ENCODE results near the gene SUPT3H. TPM values are rescaled to one million over a fixed set of nuclear protein-coding genes. Genes with fewer than 3 reads are reported as not detected.
A peak's percentile ranks its signal among the peaks of the same experiment; 100 is the strongest.
"Not testable (repeated sequence)": the region's sequence is repeated elsewhere in the genome, so short reads cannot be mapped to it uniquely, and the experiment has no call there.

SUPT3H gene
- total RNA-seq, 2 donors from 2014 or later = 5.3 to 9.6 TPM

DNA sequence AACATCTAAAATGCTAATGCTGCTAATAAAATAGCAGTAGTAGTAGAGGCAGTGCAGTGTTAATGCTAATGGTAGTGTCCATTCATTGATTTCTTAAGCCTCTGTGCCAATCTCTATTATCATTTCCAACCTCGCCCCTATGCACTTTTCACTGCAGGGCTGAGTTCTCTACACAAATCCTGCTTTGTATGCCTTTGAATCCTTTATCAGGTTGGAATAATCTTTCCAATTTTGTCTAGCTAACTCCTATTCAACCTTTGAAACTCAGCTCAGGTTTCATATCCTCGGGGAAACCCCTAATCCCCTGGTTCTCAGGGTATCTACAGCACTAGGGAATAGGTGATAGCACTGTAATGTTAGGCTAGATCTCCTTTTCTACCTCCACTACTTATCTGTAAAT is 333.6 kb downstream of the SUPT3H start:
- no peaks in the 10 kb centered on the region for H3K27me3 Mint-ChIP-seq
- peaks cover 2 to 3% of the 10 kb centered on the region in 2 donors for H3K4me1 Mint-ChIP-seq (ENCODE audit: low read depth in 2 of 2)
- H3K4me3 Mint-ChIP-seq = no peak overlapping the region
- DNase-seq (ENCODE audit: low spot score) (no peak), ATAC-seq (no peak)
- H3K27ac Mint-ChIP-seq = no peak overlapping the region
- no peaks in the 10 kb centered on the region for H3K36me3 Mint-ChIP-seq
- H3K9me3 Mint-ChIP-seq = no peaks in the 10 kb centered on the region

DNA sequence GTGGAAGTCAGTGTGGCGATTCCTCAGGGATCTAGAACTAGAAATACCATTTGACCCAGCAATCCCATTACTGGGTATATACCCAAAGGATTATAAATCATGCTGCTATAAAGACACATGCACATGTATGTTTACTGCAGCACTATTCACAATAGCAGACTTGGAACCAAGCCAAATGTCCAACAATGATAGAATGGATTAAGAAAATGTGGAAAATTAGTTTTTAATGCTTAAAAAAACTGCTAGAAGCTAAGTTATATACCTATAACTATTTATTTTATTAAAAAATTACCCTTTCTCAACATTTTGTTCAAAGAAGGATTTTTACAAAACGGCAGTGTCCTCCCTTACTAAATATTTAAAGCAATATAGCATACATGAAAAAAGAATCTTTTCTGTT is 335.1 kb downstream of the SUPT3H start:
- not testable (repeated sequence) for H3K36me3 Mint-ChIP-seq; DNase-seq (ENCODE audit: low spot score); H3K9me3 Mint-ChIP-seq; H3K27me3 Mint-ChIP-seq; ATAC-seq; H3K27ac Mint-ChIP-seq; H3K4me1 Mint-ChIP-seq (ENCODE audit: low read depth in 2 of 2); H3K4me3 Mint-ChIP-seq

DNA sequence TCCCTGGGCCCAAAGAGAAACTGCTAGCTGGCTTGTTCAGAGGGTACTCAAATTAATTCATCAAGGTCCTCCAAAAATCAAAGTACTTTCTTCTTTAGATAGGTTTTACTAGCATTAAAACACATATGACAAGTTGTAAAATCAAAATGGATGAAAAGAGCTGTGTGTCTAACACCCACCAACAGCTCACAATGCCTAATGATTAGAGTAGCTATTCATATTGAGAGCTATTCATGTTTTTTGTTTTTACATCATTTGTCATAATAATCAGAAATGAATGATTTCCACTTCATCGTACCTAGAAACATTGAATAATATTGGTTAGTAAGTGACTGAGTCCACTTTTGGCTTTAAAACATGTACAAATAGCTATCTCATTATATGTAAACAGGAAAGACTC is 339.5 kb downstream of the SUPT3H start:
- Mint-ChIP-seq H3K36me3 (no peaks in the 10 kb centered on the region), H3K4me3 (no peak overlapping the region), H3K9me3 (no peaks in the 10 kb centered on the region), H3K27me3 (no peaks in the 10 kb centered on the region), H3K4me1 (ENCODE audit: low read depth in 2 of 2) (no peaks in the 10 kb centered on the region), H3K27ac (no peak overlapping the region)
- no peak for ATAC-seq
- DNase-seq (ENCODE audit: low spot score) = no peak

DNA sequence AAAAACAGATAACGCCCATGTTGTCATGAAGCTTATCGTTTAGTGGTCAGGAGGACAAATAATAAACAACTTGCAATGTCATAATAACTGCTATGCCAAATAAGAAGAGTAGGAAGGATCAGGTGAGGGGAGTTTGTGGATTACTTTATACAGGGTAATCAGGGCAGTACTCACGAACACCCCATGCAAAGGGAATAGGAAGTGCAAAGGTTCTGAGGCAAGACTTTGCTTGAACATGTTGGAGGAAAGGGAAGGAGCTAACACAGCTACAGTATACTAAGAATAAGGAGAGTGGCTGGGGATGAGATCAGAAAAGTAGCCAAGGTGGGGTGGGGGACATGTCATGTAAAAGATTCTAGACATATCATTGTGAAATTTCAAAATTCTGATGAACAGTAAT is 341.6 kb downstream of the SUPT3H start:
- no peaks in the 10 kb centered on the region for H3K27me3 Mint-ChIP-seq
- H3K9me3 Mint-ChIP-seq = no peaks in the 10 kb centered on the region
- ATAC-seq (no peak), DNase-seq (ENCODE audit: low spot score) (no peak)
- H3K4me3 Mint-ChIP-seq = no peak overlapping the region
- H3K4me1 Mint-ChIP-seq (ENCODE audit: low read depth in 2 of 2) = peaks cover 0 to 5% of the 10 kb centered on the region in 2 donors
- no peak overlapping the region for H3K27ac Mint-ChIP-seq
- no peaks in the 10 kb centered on the region for H3K36me3 Mint-ChIP-seq

DNA sequence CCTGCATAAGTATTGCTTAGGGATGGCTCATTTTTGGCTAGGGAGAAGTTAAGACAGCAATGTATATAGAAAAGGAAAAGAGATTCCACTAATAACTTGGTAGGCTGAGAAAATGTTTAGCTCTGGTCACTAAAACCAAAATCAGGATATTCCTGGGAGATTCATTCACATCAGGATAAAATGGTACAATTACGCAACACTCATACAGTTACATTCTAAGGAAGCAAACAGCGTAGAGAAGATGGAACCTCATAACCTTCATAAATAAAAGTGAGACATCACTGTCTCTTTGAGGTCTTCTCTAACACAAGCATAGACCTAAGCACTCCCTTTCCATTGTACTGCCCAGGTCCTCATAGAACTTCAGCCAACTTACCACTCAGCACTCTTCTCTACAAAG is 345.3 kb downstream of the SUPT3H start:
- Mint-ChIP-seq H3K9me3 (no peaks in the 10 kb centered on the region), H3K4me3 (no peak overlapping the region), H3K36me3 (peaks cover 1% of the 10 kb centered on the region), H3K27ac (no peak overlapping the region), H3K4me1 (ENCODE audit: low read depth in 2 of 2) (peaks cover 0 to 5% of the 10 kb centered on the region in 2 donors), H3K27me3 (no peaks in the 10 kb centered on the region)
- no peak for DNase-seq (ENCODE audit: low spot score)
- no peak for ATAC-seq

DNA sequence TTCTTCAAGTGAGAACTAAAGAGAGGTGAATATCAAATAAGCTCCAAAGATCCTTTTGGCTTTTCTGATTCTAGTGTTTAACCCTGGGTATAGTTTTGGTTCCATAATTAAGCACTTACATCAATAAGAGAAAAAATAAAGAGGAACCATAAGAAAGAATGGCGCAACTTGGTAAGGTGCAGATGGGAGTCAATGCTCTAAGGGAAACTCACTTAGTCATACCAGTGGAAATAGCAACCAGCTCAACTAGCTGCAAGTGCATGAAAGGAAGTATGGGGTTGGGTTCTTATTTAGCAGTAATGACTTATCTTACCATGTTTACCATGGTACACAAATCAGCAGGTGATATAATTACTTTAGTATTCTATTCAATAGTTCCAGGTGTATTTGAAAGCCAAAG is 346.1 kb downstream of the SUPT3H start:
- ATAC-seq (no peak), DNase-seq (ENCODE audit: low spot score) (no peak)
- no peaks in the 10 kb centered on the region for H3K27me3 Mint-ChIP-seq
- H3K36me3 Mint-ChIP-seq = peaks cover 7% of the 10 kb centered on the region
- no peak overlapping the region for H3K27ac Mint-ChIP-seq
- H3K4me1 Mint-ChIP-seq (ENCODE audit: low read depth in 2 of 2) = peaks cover 0 to 5% of the 10 kb centered on the region in 2 donors
- no peaks in the 10 kb centered on the region for H3K9me3 Mint-ChIP-seq
- no peak overlapping the region for H3K4me3 Mint-ChIP-seq

DNA sequence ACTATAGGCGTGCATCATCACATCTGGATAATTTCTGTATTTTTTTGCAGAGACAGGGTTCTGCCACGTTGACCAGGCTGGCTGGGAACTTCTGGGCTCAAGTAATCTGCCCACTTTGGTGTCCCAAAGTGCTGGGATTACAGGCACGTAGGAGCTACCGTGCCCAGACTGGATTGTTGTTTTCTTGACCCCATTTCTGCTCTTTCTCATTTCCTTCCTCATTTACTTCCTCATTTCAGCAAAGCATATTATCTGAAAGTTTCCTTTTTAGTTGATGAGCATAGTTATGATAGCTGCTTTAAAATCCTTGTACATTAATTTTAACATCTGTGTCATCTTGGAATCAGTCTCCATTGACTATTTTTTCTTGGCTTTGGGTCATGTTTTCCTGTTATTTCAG is 350.6 kb downstream of the SUPT3H start:
- H3K4me1 Mint-ChIP-seq (ENCODE audit: low read depth in 2 of 2) = peaks cover 5 to 9% of the 10 kb centered on the region in 2 donors
- H3K4me3 Mint-ChIP-seq = no peak overlapping the region
- H3K36me3 Mint-ChIP-seq = peaks cover 7% of the 10 kb centered on the region

DNA sequence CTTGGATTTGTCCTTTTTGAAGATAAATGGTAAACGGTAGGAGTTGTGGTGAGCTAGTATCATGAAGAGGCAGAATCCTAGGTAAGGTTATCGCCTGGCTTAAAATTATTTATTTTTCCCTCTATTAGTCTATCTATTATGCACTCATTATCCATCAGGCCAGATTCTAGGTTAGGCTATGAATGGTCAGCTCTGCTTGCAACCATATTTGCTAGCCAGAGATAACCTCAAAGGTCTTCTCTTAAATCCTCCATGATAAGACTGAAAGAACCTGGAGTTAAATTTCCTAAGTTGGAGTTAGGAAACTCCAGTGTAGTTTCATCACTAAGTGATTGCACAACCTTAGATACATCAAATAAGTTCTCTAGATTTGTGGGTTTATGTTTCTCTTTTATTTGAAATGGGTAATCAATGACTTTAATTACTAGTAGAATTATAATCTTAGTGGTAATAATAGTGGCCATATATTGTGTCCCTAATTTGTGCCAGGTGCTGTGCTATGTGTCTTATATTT is 351.7 kb downstream of the SUPT3H start:
- DNase-seq (ENCODE audit: low spot score) (no peak), ATAC-seq (no peak)

More for the DNA sequence above, 350.6 kb downstream of the SUPT3H start:
- Mint-ChIP-seq H3K9me3 (no peaks in the 10 kb centered on the region), H3K27me3 (no peaks in the 10 kb centered on the region), H3K27ac (no peak overlapping the region)
- DNase-seq (ENCODE audit: low spot score) (no peak), ATAC-seq (no peak)

DNA sequence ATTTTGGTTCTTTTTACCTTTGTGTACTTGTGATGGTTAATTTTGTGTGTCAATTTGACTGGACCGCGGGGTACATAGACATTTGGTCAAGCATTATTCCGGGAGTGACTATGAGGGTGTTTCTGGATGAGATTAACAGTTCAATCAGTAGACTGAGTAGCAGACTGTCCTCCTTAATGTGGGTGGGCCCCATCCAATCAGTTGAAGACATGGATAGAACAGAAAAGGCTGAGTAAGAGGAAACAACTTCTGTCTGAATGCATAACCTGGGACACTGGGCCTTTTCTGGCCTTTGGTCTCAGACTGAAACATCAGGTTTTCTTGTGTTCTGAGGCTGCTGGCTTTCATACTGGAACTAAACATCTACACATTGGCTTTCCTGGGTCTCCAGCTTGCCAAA is 353.1 kb downstream of the SUPT3H start:
- ATAC-seq (no peak), DNase-seq (ENCODE audit: low spot score) (no peak)
- H3K4me3 Mint-ChIP-seq = no peak overlapping the region
- H3K27me3 Mint-ChIP-seq = no peaks in the 10 kb centered on the region
- H3K9me3 Mint-ChIP-seq = no peaks in the 10 kb centered on the region
- H3K4me1 Mint-ChIP-seq (ENCODE audit: low read depth in 2 of 2) = peaks cover 5 to 14% of the 10 kb centered on the region in 2 donors
- peaks cover 7% of the 10 kb centered on the region for H3K36me3 Mint-ChIP-seq
- no peak overlapping the region for H3K27ac Mint-ChIP-seq

More for the DNA sequence above, 351.7 kb downstream of the SUPT3H start:
- Mint-ChIP-seq H3K4me3 (no peak overlapping the region), H3K27me3 (no peaks in the 10 kb centered on the region), H3K27ac (no peak overlapping the region), H3K36me3 (peaks cover 7% of the 10 kb centered on the region), H3K9me3 (no peaks in the 10 kb centered on the region), H3K4me1 (ENCODE audit: low read depth in 2 of 2) (peaks cover 5 to 14% of the 10 kb centered on the region in 2 donors)

DNA sequence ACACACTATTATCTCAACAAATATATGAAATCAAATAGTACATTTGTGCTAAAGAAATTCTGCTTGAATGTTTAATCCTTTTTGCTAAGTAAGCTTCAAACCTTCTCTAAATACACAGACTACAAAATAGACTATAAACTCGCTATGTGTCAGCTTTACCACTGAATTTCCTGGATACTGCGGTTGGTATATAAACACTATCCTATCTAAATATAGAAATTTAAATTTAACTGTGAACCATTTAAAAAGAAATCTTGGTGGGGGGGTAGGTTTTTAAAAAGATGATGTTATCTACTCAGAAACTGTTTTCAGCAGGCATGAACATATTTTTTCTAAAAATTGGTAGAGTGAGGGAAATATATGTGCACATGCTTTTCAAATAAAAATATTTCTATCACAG is 356.1 kb downstream of the SUPT3H start:
- Mint-ChIP-seq H3K4me1 (ENCODE audit: low read depth in 2 of 2) (peaks cover 5 to 14% of the 10 kb centered on the region in 2 donors), H3K27ac (peak overlapping the region in 1 of 2 donors; percentile 58), H3K9me3 (peaks cover 3% of the 10 kb centered on the region), H3K36me3 (peaks cover 6% of the 10 kb centered on the region), H3K27me3 (no peaks in the 10 kb centered on the region), H3K4me3 (peak overlapping the region; percentile 20)
- DNase-seq (ENCODE audit: low spot score) (no peak), ATAC-seq (no peak)

DNA sequence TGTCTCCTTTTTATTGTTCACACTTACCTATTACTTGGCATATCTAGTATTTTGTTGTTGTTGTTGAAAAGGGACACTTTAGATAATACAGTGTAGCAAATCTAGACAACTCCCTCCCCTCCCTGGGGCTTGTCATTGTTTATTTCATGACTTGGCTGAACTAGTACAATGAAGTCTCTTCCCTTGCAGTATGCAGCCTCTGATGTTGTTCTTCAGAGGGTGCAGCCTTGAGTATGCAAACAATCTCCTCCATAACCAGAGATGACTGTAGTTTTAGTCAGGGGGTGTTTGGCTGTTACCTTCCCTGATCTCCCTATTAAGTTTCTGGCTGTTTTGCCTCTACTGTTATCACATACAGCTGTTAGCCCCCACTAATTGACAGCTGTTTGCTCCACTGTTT is 365.0 kb downstream of the SUPT3H start:
- no peaks in the 10 kb centered on the region for H3K27me3 Mint-ChIP-seq
- H3K36me3 Mint-ChIP-seq = peaks cover 36% of the 10 kb centered on the region
- H3K27ac Mint-ChIP-seq = no peak overlapping the region
- peaks cover 4 to 15% of the 10 kb centered on the region in 2 donors for H3K4me1 Mint-ChIP-seq (ENCODE audit: low read depth in 2 of 2)
- DNase-seq (ENCODE audit: low spot score) = no peak
- H3K9me3 Mint-ChIP-seq = peaks cover 3% of the 10 kb centered on the region
- ATAC-seq = no peak
- H3K4me3 Mint-ChIP-seq = no peak overlapping the region

DNA sequence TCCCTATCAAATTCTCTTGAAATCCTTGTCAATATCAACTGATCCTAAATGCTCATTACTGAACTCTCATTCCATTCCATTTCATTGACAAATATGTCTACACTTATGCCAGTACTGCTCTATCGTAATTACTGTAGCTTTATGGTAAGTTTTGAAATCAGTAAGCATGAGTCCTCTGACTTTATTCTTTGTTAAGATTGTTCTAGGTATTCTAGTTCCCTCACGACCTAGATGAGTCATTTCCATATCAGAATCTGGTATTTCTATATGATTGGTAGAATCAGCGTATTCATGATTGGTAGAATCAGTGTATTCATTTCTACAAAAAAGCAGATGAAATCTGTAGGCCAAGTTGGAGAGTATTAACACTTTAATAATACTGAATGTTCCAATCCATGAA is 368.2 kb downstream of the SUPT3H start:
- DNase-seq (ENCODE audit: low spot score) = no peak
- no peaks in the 10 kb centered on the region for H3K27me3 Mint-ChIP-seq
- H3K9me3 Mint-ChIP-seq = peaks cover 3% of the 10 kb centered on the region
- peak overlapping the region; percentile 61 for H3K4me3 Mint-ChIP-seq
- H3K27ac Mint-ChIP-seq = peak overlapping the region in 1 of 2 donors; percentile 80
- peak; percentile 74 to 97 for ATAC-seq
- peaks cover 4 to 15% of the 10 kb centered on the region in 2 donors for H3K4me1 Mint-ChIP-seq (ENCODE audit: low read depth in 2 of 2)
- H3K36me3 Mint-ChIP-seq = peaks cover 36% of the 10 kb centered on the region

DNA sequence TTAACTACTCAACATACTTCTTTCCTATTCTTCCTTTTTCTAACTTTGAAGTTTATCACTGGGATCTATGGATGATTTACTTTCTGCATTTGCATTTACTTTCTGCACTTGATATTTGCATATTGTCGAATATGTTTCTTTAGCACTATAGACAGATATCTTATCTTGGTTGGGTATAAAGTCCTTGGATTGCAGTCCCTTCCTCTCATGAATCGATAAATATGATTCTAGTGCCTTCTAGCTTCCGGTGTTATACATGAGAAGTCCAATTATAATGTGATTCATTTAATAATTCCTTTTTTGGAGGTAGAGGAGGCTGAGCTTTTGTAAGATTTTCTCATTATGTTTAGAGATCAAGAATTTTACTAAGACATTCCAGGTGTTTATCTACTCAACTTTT is 370.8 kb downstream of the SUPT3H start:
- DNase-seq (ENCODE audit: low spot score) = no peak
- Mint-ChIP-seq H3K9me3 (no peaks in the 10 kb centered on the region), H3K4me1 (ENCODE audit: low read depth in 2 of 2) (peaks cover 7 to 23% of the 10 kb centered on the region in 2 donors), H3K36me3 (peaks cover 21% of the 10 kb centered on the region), H3K27me3 (no peaks in the 10 kb centered on the region), H3K4me3 (no peak overlapping the region), H3K27ac (no peak overlapping the region)
- no peak for ATAC-seq

DNA sequence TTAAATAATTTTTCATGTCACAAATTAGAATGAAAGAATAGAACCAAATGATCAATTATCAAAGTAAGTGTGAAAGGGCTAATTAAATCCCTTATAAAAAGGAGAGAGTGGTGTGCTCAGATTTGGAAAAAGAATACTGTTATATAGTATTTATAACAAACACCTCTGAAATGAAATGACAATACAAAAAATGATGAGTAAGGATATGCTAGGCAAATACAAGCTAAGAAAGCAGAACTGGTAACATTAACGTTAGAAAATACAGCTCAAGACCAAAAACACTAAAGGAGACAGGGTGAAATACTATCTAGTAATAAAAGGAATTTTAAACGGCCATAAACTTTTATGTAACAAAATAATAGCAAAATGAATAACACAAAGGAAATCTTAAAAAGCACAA is 373.8 kb downstream of the SUPT3H start:
- ATAC-seq (no peak), DNase-seq (ENCODE audit: low spot score) (no peak)
- Mint-ChIP-seq H3K4me3 (no peak overlapping the region), H3K4me1 (ENCODE audit: low read depth in 2 of 2) (peaks cover 7 to 25% of the 10 kb centered on the region in 2 donors), H3K27me3 (no peaks in the 10 kb centered on the region), H3K9me3 (no peaks in the 10 kb centered on the region), H3K27ac (no peak overlapping the region), H3K36me3 (no peaks in the 10 kb centered on the region)

DNA sequence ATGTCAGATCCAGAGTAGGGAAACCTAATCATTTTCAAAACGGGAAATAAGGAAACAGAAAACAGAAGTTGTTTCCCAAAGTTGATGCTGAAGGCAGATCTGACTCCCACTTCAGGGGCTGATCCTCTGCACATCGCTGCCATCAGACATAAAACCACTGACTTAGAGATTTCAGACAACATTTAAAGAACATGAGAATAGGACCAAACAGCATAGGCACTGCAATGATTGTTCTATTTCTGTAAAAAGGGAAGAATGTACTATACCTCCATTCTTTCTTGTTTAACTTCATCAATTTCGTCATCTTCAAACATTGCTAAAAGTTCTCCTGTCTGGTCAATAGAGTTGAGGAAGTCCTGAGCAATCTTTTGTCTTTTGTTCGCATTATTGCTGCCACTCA is 374.3 kb downstream of the SUPT3H start:
- H3K4me1 Mint-ChIP-seq (ENCODE audit: low read depth in 2 of 2) = peaks cover 7 to 23% of the 10 kb centered on the region in 2 donors
- H3K27ac Mint-ChIP-seq = no peak overlapping the region
- no peaks in the 10 kb centered on the region for H3K27me3 Mint-ChIP-seq
- DNase-seq (ENCODE audit: low spot score) (no peak), ATAC-seq (no peak)
- H3K4me3 Mint-ChIP-seq = no peak overlapping the region
- no peaks in the 10 kb centered on the region for H3K9me3 Mint-ChIP-seq
- no peaks in the 10 kb centered on the region for H3K36me3 Mint-ChIP-seq
